Stomach smooth muscle (tissue), 2 donors: ENCODE results near the gene NUP35.
"Not testable (repeated sequence)": the region's sequence is repeated elsewhere in the genome, so short reads cannot be mapped to it uniquely, and the experiment has no call there.

Experiments used
- H3K27ac ChIP-seq: one replicate; pipeline ENCODE4 v1.7.0; 2013; ENCODE audit warnings: mild to moderate bottlenecking, low read length, inconsistent platforms
- H3K27me3 ChIP-seq, 2 donors: one replicate each; pipeline ENCODE4 v1.7.0; 2013; ENCODE audit warnings: low read length in 2 of 2; ENCODE audit not compliant: insufficient read depth in 2 of 2, control insufficient read depth in 1 of 2
- H3K36me3 ChIP-seq, 2 donors: one replicate each; pipeline ENCODE4 v1.7.0; 2013; ENCODE audit warnings: low read length in 2 of 2; ENCODE audit not compliant: control insufficient read depth in 2 of 2, insufficient read depth in 2 of 2
- H3K4me1 ChIP-seq: one replicate; pipeline ENCODE4 v1.7.0; 2013; ENCODE audit warnings: low read length; ENCODE audit not compliant: control insufficient read depth, insufficient read depth
- H3K4me3 ChIP-seq, 2 donors: one replicate each; pipeline ENCODE4 v1.7.0; 2013; ENCODE audit warnings: low read length in 2 of 2
- H3K9ac ChIP-seq, 2 donors: one replicate each; pipeline ENCODE4 v1.7.0; 2013; ENCODE audit warnings: low read length in 2 of 2, mild to moderate bottlenecking in 1 of 2
- H3K9me3 ChIP-seq, 2 donors: one replicate each; pipeline ENCODE4 v1.7.0; 2013; ENCODE audit warnings: low read length in 2 of 2; ENCODE audit not compliant: control insufficient read depth in 2 of 2
- donor health status: healthy.
- donor health status: Pancreatic carcinoma.

Gene NUP35

DNA sequence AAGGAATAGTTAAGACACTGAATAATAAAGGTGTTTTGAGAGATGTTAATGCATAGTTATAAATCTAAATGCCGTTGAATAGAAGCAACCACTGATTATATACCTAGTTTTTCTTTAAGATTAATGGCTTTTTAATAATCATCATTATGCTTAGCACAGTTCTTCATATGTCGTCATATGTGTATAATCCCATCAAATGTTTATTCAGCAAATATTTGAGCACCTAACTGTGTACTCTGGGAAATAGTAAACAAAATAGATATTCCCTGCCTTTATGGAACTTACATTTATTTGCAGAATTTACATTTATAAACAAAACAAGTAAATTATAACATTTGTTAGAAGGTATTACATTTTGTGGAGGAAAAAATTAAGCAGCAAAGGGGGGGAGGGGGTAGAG lies 9.8 kb downstream of the NUP35 start:
- Histone ChIP-seq H3K4me3 (no peak overlapping the region), H3K4me1 (no peaks in the 10 kb centered on the region), H3K36me3 (peaks cover 3 to 5% of the 10 kb centered on the region in 2 donors), H3K9ac (no peak overlapping the region), H3K27ac (no peak overlapping the region), H3K27me3 (no peaks in the 10 kb centered on the region), H3K9me3 (no peaks in the 10 kb centered on the region)

DNA sequence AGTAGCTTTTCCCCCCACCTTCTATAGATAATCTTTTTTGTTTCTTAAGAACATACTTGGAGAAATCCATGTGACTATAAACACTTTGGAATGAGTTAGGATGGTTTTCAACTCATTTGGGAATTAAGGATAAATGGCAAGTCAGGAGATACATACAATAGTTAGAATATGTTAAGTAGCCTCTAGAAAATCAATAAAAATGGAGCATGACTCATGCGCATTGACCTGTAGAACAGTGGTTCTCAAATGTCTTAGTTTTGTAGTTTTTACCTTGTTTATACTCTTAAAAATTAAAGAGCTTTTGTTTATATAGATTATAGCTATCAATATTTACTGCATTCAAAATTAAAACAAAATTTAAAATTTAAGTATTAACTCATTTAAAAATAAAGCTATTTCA lies 24.7 kb downstream of the NUP35 start:
- Histone ChIP-seq H3K4me1 (no peaks in the 10 kb centered on the region), H3K36me3 (peaks cover 2 to 7% of the 10 kb centered on the region in 2 donors), H3K4me3 (no peak overlapping the region), H3K27ac (no peak overlapping the region), H3K9me3 (no peaks in the 10 kb centered on the region), H3K27me3 (no peaks in the 10 kb centered on the region), H3K9ac (no peak overlapping the region)

DNA sequence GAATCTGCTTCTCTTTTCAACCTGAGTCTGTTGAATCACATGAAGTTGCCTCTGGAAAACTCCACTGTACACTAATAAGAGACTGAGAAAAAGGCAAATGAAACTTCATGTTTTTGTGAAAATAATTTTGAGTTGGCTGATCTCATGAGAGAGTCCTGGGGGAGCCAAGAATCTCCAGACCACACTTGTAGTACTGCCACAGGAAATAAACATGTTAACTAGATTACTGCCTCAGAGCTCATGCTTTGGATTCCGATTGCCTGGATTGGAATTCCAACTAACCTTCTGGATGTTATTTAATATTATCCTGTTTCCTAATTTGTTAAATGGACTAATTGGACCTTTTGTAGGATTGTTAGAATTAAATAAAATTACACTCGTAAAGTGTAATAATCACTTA lies 25.2 kb downstream of the NUP35 start:
- no peak overlapping the region for H3K27ac ChIP-seq
- no peak overlapping the region for H3K4me3 ChIP-seq
- peaks cover 0 to 7% of the 10 kb centered on the region in 2 donors for H3K36me3 ChIP-seq
- H3K9me3 ChIP-seq, result no peaks in the 10 kb centered on the region
- H3K4me1 ChIP-seq, result no peaks in the 10 kb centered on the region
- H3K9ac ChIP-seq, result no peak overlapping the region
- no peaks in the 10 kb centered on the region for H3K27me3 ChIP-seq

DNA sequence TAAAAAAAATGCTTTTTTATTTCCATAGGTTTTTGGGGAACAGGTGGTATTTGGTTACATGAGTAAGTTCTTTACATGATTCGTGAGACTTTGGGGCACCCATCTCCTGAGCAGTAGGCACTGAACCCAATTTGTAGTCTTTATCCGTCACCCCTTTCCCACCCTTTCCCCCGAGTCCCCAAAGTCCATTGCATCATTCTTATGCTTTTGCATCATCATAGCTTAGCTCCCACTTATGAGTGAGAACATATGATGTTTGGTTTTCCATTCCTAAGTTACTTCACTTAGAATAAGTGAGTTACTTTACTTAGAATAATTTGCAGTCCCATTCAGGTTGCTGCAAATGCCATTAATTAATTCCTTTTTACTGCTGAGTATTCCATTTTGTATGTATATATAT lies 28.0 kb downstream of the NUP35 start:
- H3K27me3 ChIP-seq, H3K9ac ChIP-seq, H3K4me1 ChIP-seq, H3K36me3 ChIP-seq, H3K9me3 ChIP-seq, H3K27ac ChIP-seq, H3K4me3 ChIP-seq: not testable (repeated sequence)

DNA sequence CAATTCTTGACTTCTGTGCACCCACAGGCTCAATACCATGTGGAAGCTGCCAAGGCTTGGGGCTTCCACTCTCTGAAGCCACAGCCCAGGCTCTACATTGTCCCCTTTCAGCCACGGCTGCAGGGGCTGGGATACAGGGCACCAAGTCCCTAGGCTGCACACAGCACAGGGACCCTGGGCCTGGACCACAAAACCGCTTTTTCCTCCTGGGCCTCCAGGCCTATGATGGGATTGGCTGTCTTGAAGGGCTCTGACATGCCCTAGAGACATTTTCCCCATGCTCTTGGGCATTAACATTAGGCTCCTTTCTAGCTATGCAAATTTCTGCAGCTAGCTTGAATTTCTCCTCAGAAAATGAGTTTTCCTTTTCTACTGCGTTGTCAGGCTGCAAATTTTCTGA lies 29.7 kb downstream of the NUP35 start:
- no peaks in the 10 kb centered on the region for H3K4me1 ChIP-seq
- H3K27me3 ChIP-seq, result no peaks in the 10 kb centered on the region
- no peak overlapping the region for H3K4me3 ChIP-seq
- no peaks in the 10 kb centered on the region for H3K9me3 ChIP-seq
- no peak overlapping the region for H3K9ac ChIP-seq
- no peak overlapping the region for H3K27ac ChIP-seq
- peaks cover 0 to 7% of the 10 kb centered on the region in 2 donors for H3K36me3 ChIP-seq

DNA sequence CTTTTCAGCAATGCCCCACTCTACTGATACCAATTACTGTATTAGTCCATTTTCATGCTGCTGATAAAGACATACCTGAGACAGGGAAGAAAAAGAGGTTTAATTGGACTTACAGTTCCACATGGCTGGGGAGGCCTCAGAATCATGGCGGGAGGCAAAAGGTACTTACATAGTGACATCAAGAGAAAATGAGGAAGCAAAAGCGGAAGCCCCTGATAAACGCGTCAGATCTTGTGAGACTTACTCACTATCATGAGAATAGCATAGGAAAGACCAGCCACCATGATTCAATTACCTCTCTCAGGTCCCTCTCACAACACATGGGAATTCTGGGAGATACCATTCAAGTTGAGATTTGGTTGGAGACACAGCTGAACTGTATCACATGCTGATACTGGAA lies 30.5 kb downstream of the NUP35 start:
- H3K36me3 ChIP-seq, result peaks cover 0 to 11% of the 10 kb centered on the region in 2 donors
- not testable (repeated sequence) for H3K4me1 ChIP-seq, H3K9ac ChIP-seq, H3K9me3 ChIP-seq, H3K4me3 ChIP-seq, H3K27ac ChIP-seq, H3K27me3 ChIP-seq

GRCh38 chr2:183157131-183157530 lies 32.9 kb downstream of the NUP35 start:
- Histone ChIP-seq H3K36me3 (peaks cover 4 to 7% of the 10 kb centered on the region in 2 donors), H3K4me3 (no peak overlapping the region), H3K27me3 (no peaks in the 10 kb centered on the region), H3K9ac (no peak overlapping the region), H3K4me1 (no peaks in the 10 kb centered on the region), H3K27ac (no peak overlapping the region), H3K9me3 (no peaks in the 10 kb centered on the region)

DNA sequence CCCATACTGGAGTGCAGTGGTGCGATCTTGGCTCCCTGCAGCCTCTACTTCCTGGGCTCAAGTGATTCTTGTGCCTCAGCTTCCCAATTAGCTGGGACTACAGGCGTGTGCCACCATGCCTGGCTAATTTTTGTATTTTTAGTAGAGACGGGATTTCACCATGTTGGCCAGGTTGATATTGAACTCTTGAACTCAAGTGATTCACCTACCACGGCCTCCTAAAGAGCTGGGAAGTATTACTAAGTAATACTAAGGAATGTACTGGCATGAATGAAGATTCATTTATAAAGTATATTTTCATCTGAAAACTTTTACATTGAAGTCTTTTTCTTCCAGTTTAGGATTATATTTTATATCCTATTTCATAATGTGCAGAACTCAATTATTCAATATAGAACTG lies 38.1 kb downstream of the NUP35 start:
- peaks cover 9 to 12% of the 10 kb centered on the region in 2 donors for H3K36me3 ChIP-seq
- H3K4me1 ChIP-seq, result no peaks in the 10 kb centered on the region
- H3K4me3 ChIP-seq, result no peak overlapping the region
- no peaks in the 10 kb centered on the region for H3K27me3 ChIP-seq
- no peaks in the 10 kb centered on the region for H3K9me3 ChIP-seq
- H3K27ac ChIP-seq, result no peak overlapping the region
- H3K9ac ChIP-seq, result no peak overlapping the region

GRCh38 chr2:183163821-183164649 lies 39.8 kb downstream of the NUP35 start:
- Histone ChIP-seq H3K36me3 (peaks cover 9 to 12% of the 10 kb centered on the region in 2 donors), H3K9me3 (no peaks in the 10 kb centered on the region), H3K4me1 (no peaks in the 10 kb centered on the region), H3K4me3 (no peak overlapping the region), H3K27ac (no peak overlapping the region), H3K27me3 (no peaks in the 10 kb centered on the region), H3K9ac (no peak overlapping the region)

GRCh38 chr2:183164650-183165015 lies 40.4 kb downstream of the NUP35 start:
- H3K36me3 ChIP-seq, result peaks cover 8 to 9% of the 10 kb centered on the region in 2 donors
- H3K9ac ChIP-seq, result no peak overlapping the region
- no peak overlapping the region for H3K4me3 ChIP-seq
- H3K4me1 ChIP-seq, result no peaks in the 10 kb centered on the region
- no peaks in the 10 kb centered on the region for H3K27me3 ChIP-seq
- H3K27ac ChIP-seq, result no peak overlapping the region
- H3K9me3 ChIP-seq, result no peaks in the 10 kb centered on the region

- Histone ChIP-seq H3K4me3 (no peak overlapping the region), H3K4me1 (no peaks in the 10 kb centered on the region), H3K27ac (no peak overlapping the region), H3K27me3 (no peaks in the 10 kb centered on the region), H3K36me3 (peaks cover 7 to 8% of the 10 kb centered on the region in 2 donors), H3K9ac (no peak overlapping the region), H3K9me3 (no peaks in the 10 kb centered on the region)
Measured at GRCh38 chr2:183166210-183166609, 42.0 kb downstream of the NUP35 start.
